ENCODE measurements around the gene RBM47. TPM values are rescaled to one million over a fixed set of nuclear protein-coding genes. Genes with fewer than 3 reads are reported as not detected.
A peak's percentile ranks its signal among the peaks of the same experiment; 100 is the strongest.

RBM47 gene
- total and polyA plus RNA-seq, 9 of the 15 experiments (the other 6 are each of a cell fraction or from before 2014, with no cell fraction given) = 1.4 to 6.4 (median 3.3) TPM

DNA sequence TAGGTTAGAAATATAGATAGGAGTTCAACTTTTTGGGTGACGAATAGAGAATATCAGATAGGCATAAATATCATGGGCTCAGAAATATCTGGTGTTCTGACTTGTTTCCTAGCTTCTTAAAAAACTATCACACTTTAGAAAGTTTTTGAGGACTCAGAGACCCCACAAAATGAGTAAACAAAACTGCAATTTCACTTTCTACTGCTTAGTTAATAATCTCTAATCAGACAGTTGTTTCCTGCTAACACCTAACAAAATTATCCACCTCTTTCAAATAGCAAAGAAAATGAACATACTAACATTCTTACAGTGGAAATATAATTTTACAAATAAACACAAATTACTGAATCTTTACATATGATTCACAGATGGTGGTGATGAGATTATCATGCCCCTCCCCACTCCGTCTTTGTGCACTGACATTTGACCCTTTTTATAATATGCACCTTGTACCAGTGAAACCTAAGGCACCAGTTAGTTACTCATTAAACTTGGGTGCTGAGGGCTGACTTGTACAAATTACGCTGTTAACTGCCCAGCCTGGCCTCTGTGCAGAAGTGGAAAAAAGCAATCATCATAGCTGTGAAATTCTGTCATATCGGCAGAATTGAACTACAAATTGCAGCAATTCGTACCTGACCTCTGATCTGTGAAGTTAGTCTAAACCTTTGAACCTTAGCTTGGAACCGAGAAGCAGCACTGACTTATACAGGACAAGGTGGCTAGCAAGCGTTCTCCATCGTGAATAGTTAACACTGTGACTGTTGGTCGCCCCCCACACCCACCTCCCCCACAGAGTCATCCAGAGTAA, 155.9 kb downstream of the RBM47 start (continued):
- TF ChIP-seq, protein P1, sequence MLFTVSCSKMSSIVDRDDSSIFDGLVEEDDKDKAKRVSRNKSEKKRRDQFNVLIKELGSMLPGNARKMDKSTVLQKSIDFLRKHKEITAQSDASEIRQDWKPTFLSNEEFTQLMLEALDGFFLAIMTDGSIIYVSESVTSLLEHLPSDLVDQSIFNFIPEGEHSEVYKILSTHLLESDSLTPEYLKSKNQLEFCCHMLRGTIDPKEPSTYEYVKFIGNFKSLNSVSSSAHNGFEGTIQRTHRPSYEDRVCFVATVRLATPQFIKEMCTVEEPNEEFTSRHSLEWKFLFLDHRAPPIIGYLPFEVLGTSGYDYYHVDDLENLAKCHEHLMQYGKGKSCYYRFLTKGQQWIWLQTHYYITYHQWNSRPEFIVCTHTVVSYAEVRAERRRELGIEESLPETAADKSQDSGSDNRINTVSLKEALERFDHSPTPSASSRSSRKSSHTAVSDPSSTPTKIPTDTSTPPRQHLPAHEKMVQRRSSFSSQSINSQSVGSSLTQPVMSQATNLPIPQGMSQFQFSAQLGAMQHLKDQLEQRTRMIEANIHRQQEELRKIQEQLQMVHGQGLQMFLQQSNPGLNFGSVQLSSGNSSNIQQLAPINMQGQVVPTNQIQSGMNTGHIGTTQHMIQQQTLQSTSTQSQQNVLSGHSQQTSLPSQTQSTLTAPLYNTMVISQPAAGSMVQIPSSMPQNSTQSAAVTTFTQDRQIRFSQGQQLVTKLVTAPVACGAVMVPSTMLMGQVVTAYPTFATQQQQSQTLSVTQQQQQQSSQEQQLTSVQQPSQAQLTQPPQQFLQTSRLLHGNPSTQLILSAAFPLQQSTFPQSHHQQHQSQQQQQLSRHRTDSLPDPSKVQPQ (CRISPR knock-in tag; IDR thresholded peaks at IDR 0.05; ENCODE audit: borderline replicate concordance) = no peak
- TF ChIP-seq MAFG (tag; conservative IDR thresholded peaks at IDR 0.05) = peak; percentile 74

GRCh38 chr4:40471923-40472322, 157.7 kb downstream of the RBM47 start:
- FAIRE-seq (no peak), DNase-seq (ENCODE audit: extremely low read depth in 1 of 4, low spot score in 3 of 4) (no peak), ATAC-seq (no peak)
- TF ChIP-seq BRF1 (IDR thresholded peaks at IDR 0.05; ENCODE audit: borderline replicate concordance, extremely low read depth, insufficient read length) (no peak), ZNF436 (CRISPR knock-in tag; IDR thresholded peaks at IDR 0.05) (no peak), ZNF347 (CRISPR knock-in tag; IDR thresholded peaks at IDR 0.05; ENCODE audit: low read depth) (no peak), MTA3 (IDR thresholded peaks at IDR 0.05; ENCODE audit: borderline replicate concordance) (no peak)
- no peak overlapping the region for H3K4me3 ChIP-seq
- H2AFZ ChIP-seq (ENCODE audit: low read depth, low read length) = no peak overlapping the region
- no peaks in the 10 kb centered on the region for H3K9me3 ChIP-seq (replicated peaks; ENCODE audit: control insufficient read depth, insufficient read depth, low read depth, low read length)
- H3K79me2 ChIP-seq (ENCODE audit: control insufficient read depth, insufficient read depth, low read length) = no peaks in the 10 kb centered on the region
- CTCF ChIA-PET (ENCODE audit: low intra/inter-chr PET ratio) = no interaction called here
- in situ Hi-C loops (cut with MboI) = no loop called here
- POLR2A ChIA-PET = interaction anchor here (2.7 kb wide), 1 partner anchor 12 kb away, joined by 12 read pairs; no protein-coding TSS in a partner anchor
- intact Hi-C loops (cut with micrococcal nuclease) = no loop called here
- no peak overlapping the region for H3K9ac ChIP-seq (ENCODE audit: insufficient read depth in 1 of 2, low read depth in 2 of 2, low read length in 2 of 2)
- H3K27me3 ChIP-seq (ENCODE audit: control insufficient read depth in 2 of 2, insufficient read depth in 2 of 2, low read length in 2 of 2) = no peaks in the 10 kb centered on the region
- H3K36me3 ChIP-seq (ENCODE audit: control insufficient read depth, insufficient read depth, low read length) = no peaks in the 10 kb centered on the region
- no peak overlapping the region for H3K27ac ChIP-seq (ENCODE audit: extremely low read depth, low read depth, low read length)
- no TSS peak for BruUV-seq (replicated peaks)
- H3K4me2 ChIP-seq (ENCODE audit: insufficient read depth, low read length) = no peak overlapping the region
- WGBS (ENCODE audit: insufficient coverage, low coverage, missing lambda C conversion rate) = 54% methylated on average over 3 of the region's 3 CpGs
- peaks cover 7 to 14% of the 10 kb centered on the region in 2 experiments for H3K4me1 ChIP-seq (replicated peaks in 1 of 2; ENCODE audit: control insufficient read depth in 2 of 2, insufficient read depth in 2 of 2, low read length in 2 of 2)
- H3K9me1 ChIP-seq (ENCODE audit: control insufficient read depth, insufficient read depth, low read length) = no peaks in the 10 kb centered on the region
- H4K20me1 ChIP-seq (replicated peaks; ENCODE audit: control insufficient read depth, insufficient read depth, low read length) = no peaks in the 10 kb centered on the region
